HL-60/S4 treated with retinoic acid at 250 ng/mL for 4 days and 3 days (cell line): ENCODE data around the gene GALNT13.

Experiments used
- in situ Hi-C: fragments of 300-500 bp; cut with MboI; formaldehyde crosslinking; loops from 2 replicates; pipeline ENCODE4 v1.7.0; 2022; ENCODE audit warnings: low sequenced_read_pairs

GALNT13 gene

GRCh38 chr2:154394600-154394999 lies 522.9 kb downstream of the GALNT13 start:
- in situ Hi-C loops = no loop called here

- in situ Hi-C loops = no loop called here
Observed at GRCh38 chr2:154400563-154401290, 529.0 kb downstream of the GALNT13 start.

- in situ Hi-C loops = no loop called here
Observed at GRCh38 chr2:154402213-154402612, 530.5 kb downstream of the GALNT13 start.

GRCh38 chr2:154403242-154403790 lies 531.6 kb downstream of the GALNT13 start:
- in situ Hi-C loops = no loop called here

- in situ Hi-C loops = no loop called here
Observed at GRCh38 chr2:154408786-154409185, 537.1 kb downstream of the GALNT13 start.

GRCh38 chr2:154422251-154422650 lies 550.5 kb downstream of the GALNT13 start:
- in situ Hi-C loops = no loop called here

- in situ Hi-C loops = no loop called here
Observed at GRCh38 chr2:154425994-154426393, 554.3 kb downstream of the GALNT13 start.

- in situ Hi-C loops = no loop called here
Observed at GRCh38 chr2:154427453-154427852, 555.7 kb downstream of the GALNT13 start.

- in situ Hi-C loops = no loop called here
Observed at GRCh38 chr2:154428022-154428421, 556.3 kb downstream of the GALNT13 start.

- in situ Hi-C loops = no loop called here
Observed at GRCh38 chr2:154433010-154433409, 561.3 kb downstream of the GALNT13 start.

GRCh38 chr2:154437104-154437503 lies 565.4 kb downstream of the GALNT13 start:
- in situ Hi-C loops = no loop called here

GRCh38 chr2:154439156-154439555 lies 567.4 kb downstream of the GALNT13 start:
- in situ Hi-C loops = no loop called here

- in situ Hi-C loops = no loop called here
Observed at GRCh38 chr2:154443919-154444318, 572.2 kb downstream of the GALNT13 start.

- in situ Hi-C loops = no loop called here
Observed at GRCh38 chr2:154446324-154446723, 574.6 kb downstream of the GALNT13 start.

GRCh38 chr2:154447727-154448418 lies 576.2 kb downstream of the GALNT13 start:
- in situ Hi-C loops = no loop called here

- in situ Hi-C loops = no loop called here
Observed at GRCh38 chr2:154449951-154450658, 578.4 kb downstream of the GALNT13 start.

- in situ Hi-C loops = no loop called here
Observed at GRCh38 chr2:154452471-154452870, 580.7 kb downstream of the GALNT13 start.

GRCh38 chr2:154452906-154453493 lies 581.3 kb downstream of the GALNT13 start:
- in situ Hi-C loops = no loop called here

- in situ Hi-C loops = no loop called here
Observed at GRCh38 chr2:154455166-154455565, 583.4 kb downstream of the GALNT13 start.

- in situ Hi-C loops = no loop called here
Observed at GRCh38 chr2:154455866-154456265, 584.1 kb downstream of the GALNT13 start.

- in situ Hi-C loops = no loop called here
Observed at GRCh38 chr2:154457286-154457685, 585.6 kb downstream of the GALNT13 start.
